ENCODE results near the gene INMT.

Gene INMT

GRCh38 chr7:30707391-30708357 lies 44.3 kb upstream of the INMT start:
- H3K4me3 ChIP-seq (ENCODE audit: low read depth, low read length): no peak overlapping the region
- no peak for DNase-seq (ENCODE audit: low read depth)
- no peak for TF ChIP-seq CTCF (IDR thresholded peaks at IDR 0.05; ENCODE audit: insufficient read depth, low read depth, low read length, missing control alignments)

GRCh38 chr7:30708412-30708811 lies 43.5 kb upstream of the INMT start:
- TF ChIP-seq CTCF (IDR thresholded peaks at IDR 0.05; ENCODE audit: insufficient read depth, low read depth, low read length, missing control alignments): no peak
- DNase-seq (ENCODE audit: low read depth): no peak
- no peak overlapping the region for H3K4me3 ChIP-seq (ENCODE audit: low read depth, low read length)

- DNase-seq (ENCODE audit: low read depth): no peak
- no peak for TF ChIP-seq CTCF (IDR thresholded peaks at IDR 0.05; ENCODE audit: insufficient read depth, low read depth, low read length, missing control alignments)
- H3K4me3 ChIP-seq (ENCODE audit: low read depth, low read length): no peak overlapping the region
These were observed 43.0 kb upstream of the INMT start for GRCh38 chr7:30708983-30709382.

- no peak for TF ChIP-seq CTCF (IDR thresholded peaks at IDR 0.05; ENCODE audit: insufficient read depth, low read depth, low read length, missing control alignments)
- H3K4me3 ChIP-seq (ENCODE audit: low read depth, low read length): no peak overlapping the region
- DNase-seq (ENCODE audit: low read depth): no peak
These were observed 42.4 kb upstream of the INMT start for GRCh38 chr7:30709549-30709948.

- H3K4me3 ChIP-seq (ENCODE audit: low read depth, low read length): no peak overlapping the region
- DNase-seq (ENCODE audit: low read depth): no peak
- TF ChIP-seq CTCF (IDR thresholded peaks at IDR 0.05; ENCODE audit: insufficient read depth, low read depth, low read length, missing control alignments): no peak
These were observed 41.3 kb upstream of the INMT start for GRCh38 chr7:30710669-30711068.

GRCh38 chr7:30713392-30713791 lies 38.5 kb upstream of the INMT start:
- TF ChIP-seq CTCF (IDR thresholded peaks at IDR 0.05; ENCODE audit: insufficient read depth, low read depth, low read length, missing control alignments): no peak
- DNase-seq (ENCODE audit: low read depth): no peak
- H3K4me3 ChIP-seq (ENCODE audit: low read depth, low read length): no peak overlapping the region

All from GM12865 (cell line).